Effector CD8-positive, alpha-beta T cell (primary cell): ENCODE data around the gene ALKBH8.
"Not testable (repeated sequence)": the region's sequence is repeated elsewhere in the genome, so short reads cannot be mapped to it uniquely, and the experiment has no call there.

ENCODE experiments used
- DNase-seq: peaks from one replicate; lab custom pipeline; 2025; lab: John Stamatoyannopoulos, UW

ALKBH8 gene

GRCh38 chr11:107576497-107577345 lies 11.2 kb upstream of the ALKBH8 start:
- DNase-seq: peak; percentile 19

GRCh38 chr11:107573438-107573837 lies 7.9 kb upstream of the ALKBH8 start:
- DNase-seq: no peak

GRCh38 chr11:107570015-107570414 lies 4.5 kb upstream of the ALKBH8 start:
- DNase-seq: no peak

GRCh38 chr11:107567739-107568335 lies 2.3 kb upstream of the ALKBH8 start:
- no peak for DNase-seq

- DNase-seq: no peak
These were observed 1.0 kb upstream of the ALKBH8 start for GRCh38 chr11:107566569-107566968.

GRCh38 chr11:107565955-107566501 lies 493 bp upstream of the ALKBH8 start:
- not testable (repeated sequence) for DNase-seq

- DNase-seq: no peak
These were observed 687 bp downstream of the ALKBH8 start for GRCh38 chr11:107564877-107565218.

GRCh38 chr11:107563702-107564101 lies 1.8 kb downstream of the ALKBH8 start:
- DNase-seq: no peak

GRCh38 chr11:107562647-107563208 lies 2.8 kb downstream of the ALKBH8 start:
- DNase-seq: no peak

GRCh38 chr11:107561688-107562087 lies 3.8 kb downstream of the ALKBH8 start:
- no peak for DNase-seq

- no peak for DNase-seq
These were observed 15.2 kb downstream of the ALKBH8 start for GRCh38 chr11:107550304-107550703.

GRCh38 chr11:107549954-107550285 lies 15.6 kb downstream of the ALKBH8 start:
- DNase-seq: no peak

- DNase-seq: no peak
These were observed 16.1 kb downstream of the ALKBH8 start for GRCh38 chr11:107549253-107549953.

GRCh38 chr11:107547961-107548360 lies 17.6 kb downstream of the ALKBH8 start:
- DNase-seq: no peak

GRCh38 chr11:107545101-107545514 lies 20.4 kb downstream of the ALKBH8 start:
- no peak for DNase-seq

- DNase-seq: no peak
These were observed 26.7 kb downstream of the ALKBH8 start for GRCh38 chr11:107538821-107539220.

GRCh38 chr11:107538239-107538638 lies 27.3 kb downstream of the ALKBH8 start:
- no peak for DNase-seq

- DNase-seq: not testable (repeated sequence)
These were observed 28.4 kb downstream of the ALKBH8 start for GRCh38 chr11:107537155-107537554.

- no peak for DNase-seq
These were observed 39.3 kb downstream of the ALKBH8 start for GRCh38 chr11:107526197-107526596.

- no peak for DNase-seq
These were observed 56.7 kb downstream of the ALKBH8 start for GRCh38 chr11:107508858-107509244.

- DNase-seq: no peak
These were observed 57.2 kb downstream of the ALKBH8 start for GRCh38 chr11:107508201-107508857.
